ENCODE measurements around the gene NTM.

DNA sequence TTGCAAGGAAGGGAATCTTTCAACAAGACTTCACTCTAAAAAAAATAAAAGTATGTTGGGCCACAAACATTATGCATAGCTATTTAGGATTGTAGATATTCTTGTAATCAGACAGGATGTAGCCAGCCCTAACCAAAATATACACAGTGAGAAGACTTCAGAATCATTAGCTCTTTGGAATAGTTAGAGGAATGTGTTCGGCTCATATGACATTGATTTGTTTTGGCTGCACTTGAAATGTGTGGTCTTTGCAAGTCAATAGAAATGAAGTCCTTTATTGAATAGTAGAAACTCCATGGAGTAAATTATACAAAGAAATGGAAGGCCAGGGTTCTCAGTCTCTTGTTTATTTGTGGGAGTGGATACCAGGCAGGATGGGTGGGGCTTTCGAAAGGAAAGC is 692.1 kb downstream of the NTM start:
- no peak for TF ChIP-seq POLR2A (IDR thresholded peaks at IDR 0.05)
- TF ChIP-seq, protein P1, sequence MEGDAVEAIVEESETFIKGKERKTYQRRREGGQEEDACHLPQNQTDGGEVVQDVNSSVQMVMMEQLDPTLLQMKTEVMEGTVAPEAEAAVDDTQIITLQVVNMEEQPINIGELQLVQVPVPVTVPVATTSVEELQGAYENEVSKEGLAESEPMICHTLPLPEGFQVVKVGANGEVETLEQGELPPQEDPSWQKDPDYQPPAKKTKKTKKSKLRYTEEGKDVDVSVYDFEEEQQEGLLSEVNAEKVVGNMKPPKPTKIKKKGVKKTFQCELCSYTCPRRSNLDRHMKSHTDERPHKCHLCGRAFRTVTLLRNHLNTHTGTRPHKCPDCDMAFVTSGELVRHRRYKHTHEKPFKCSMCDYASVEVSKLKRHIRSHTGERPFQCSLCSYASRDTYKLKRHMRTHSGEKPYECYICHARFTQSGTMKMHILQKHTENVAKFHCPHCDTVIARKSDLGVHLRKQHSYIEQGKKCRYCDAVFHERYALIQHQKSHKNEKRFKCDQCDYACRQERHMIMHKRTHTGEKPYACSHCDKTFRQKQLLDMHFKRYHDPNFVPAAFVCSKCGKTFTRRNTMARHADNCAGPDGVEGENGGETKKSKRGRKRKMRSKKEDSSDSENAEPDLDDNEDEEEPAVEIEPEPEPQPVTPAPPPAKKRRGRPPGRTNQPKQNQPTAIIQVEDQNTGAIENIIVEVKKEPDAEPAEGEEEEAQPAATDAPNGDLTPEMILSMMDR (IDR thresholded peaks at IDR 0.05) = no peak

Data from uterus (tissue), 2 donors.